Astrocyte (in vitro differentiated cells and primary cell): ENCODE data around the gene KCNG3.

ENCODE experiments used
- EZH2 ChIP-seq: IDR thresholded peaks from 2 replicates; pipeline ENCODE4 v1.6.1; 2012; ENCODE audit warnings: mild to moderate bottlenecking, low read length, inconsistent platforms; ENCODE audit not compliant: insufficient read depth
- TF ChIP-seq, protein P1 (sequence below): IDR thresholded peaks from 2 replicates; pipeline ENCODE4 v1.5.1; 2011; ENCODE audit warnings: low read depth, mild to moderate bottlenecking, inconsistent platforms, low read length, moderate library complexity; ENCODE audit not compliant: insufficient read depth

DNA sequence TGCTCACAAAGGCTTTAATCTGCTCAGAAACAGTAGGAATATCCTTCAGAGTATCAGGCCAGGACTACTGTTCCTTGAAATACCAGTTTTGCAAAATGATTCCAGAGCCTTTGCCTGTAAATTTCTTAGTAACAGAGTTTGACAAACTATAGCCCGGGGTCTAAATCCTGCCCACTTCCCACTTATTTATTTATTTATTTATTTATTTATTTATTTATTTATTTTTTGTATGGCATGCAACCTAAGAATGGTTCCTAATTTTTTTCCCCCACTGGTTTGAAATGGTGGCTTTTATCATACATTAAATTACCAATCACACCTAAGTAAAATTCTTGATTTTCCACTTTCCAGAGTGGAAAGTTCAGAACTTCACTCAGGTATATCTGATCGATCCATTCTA lies 45.6 kb downstream of the KCNG3 start:
- TF ChIP-seq, protein P1, sequence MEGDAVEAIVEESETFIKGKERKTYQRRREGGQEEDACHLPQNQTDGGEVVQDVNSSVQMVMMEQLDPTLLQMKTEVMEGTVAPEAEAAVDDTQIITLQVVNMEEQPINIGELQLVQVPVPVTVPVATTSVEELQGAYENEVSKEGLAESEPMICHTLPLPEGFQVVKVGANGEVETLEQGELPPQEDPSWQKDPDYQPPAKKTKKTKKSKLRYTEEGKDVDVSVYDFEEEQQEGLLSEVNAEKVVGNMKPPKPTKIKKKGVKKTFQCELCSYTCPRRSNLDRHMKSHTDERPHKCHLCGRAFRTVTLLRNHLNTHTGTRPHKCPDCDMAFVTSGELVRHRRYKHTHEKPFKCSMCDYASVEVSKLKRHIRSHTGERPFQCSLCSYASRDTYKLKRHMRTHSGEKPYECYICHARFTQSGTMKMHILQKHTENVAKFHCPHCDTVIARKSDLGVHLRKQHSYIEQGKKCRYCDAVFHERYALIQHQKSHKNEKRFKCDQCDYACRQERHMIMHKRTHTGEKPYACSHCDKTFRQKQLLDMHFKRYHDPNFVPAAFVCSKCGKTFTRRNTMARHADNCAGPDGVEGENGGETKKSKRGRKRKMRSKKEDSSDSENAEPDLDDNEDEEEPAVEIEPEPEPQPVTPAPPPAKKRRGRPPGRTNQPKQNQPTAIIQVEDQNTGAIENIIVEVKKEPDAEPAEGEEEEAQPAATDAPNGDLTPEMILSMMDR, result no peak
- no peak for TF ChIP-seq EZH2
